Measurements from ENCODE around the gene URB1. TPM values are rescaled to one million over a fixed set of nuclear protein-coding genes. Genes with fewer than 3 reads are reported as not detected.
A peak's percentile ranks its signal among the peaks of the same experiment; 100 is the strongest.

URB1 gene
- total RNA-seq, 2 experiments from 2014 or later, result 17.4 to 19.4 TPM

DNA sequence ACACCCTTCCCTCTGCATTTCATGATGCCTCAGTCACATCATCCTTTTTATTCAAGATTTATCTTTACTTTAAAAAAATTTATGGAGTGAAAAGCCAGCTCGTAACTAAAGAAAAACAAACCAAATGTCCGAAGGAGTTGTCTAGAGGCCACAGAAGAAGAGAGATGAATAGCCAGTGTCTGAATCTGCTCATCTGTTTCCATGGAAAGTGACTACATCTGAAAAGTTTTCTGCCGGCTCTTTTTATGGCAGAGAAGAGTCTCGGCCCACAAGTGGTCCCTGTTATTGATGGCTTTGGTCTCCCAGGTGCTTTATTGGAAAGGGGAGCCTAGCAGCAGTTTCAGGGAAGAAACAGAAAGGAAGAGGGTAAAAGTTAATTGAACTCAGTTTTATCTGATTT lies 25.3 kb upstream of the URB1 start:
- DNase-seq, result no peak
- H3K4me1 Mint-ChIP-seq (ENCODE audit: low read depth), result peaks cover 7% of the 10 kb centered on the region
- ChIA-PET CTCF (no interaction called here), POLR2A (no interaction called here)
- ATAC-seq, result no peak
- H3K27ac Mint-ChIP-seq, result no peak overlapping the region
- H3K36me3 Mint-ChIP-seq (ENCODE audit: low read depth), result peaks cover 2% of the 10 kb centered on the region
- no peak overlapping the region for H3K4me3 Mint-ChIP-seq
- no peaks in the 10 kb centered on the region for H3K9me3 Mint-ChIP-seq (ENCODE audit: insufficient read depth)
- H3K27me3 Mint-ChIP-seq (ENCODE audit: low read depth), result no peaks in the 10 kb centered on the region

DNA sequence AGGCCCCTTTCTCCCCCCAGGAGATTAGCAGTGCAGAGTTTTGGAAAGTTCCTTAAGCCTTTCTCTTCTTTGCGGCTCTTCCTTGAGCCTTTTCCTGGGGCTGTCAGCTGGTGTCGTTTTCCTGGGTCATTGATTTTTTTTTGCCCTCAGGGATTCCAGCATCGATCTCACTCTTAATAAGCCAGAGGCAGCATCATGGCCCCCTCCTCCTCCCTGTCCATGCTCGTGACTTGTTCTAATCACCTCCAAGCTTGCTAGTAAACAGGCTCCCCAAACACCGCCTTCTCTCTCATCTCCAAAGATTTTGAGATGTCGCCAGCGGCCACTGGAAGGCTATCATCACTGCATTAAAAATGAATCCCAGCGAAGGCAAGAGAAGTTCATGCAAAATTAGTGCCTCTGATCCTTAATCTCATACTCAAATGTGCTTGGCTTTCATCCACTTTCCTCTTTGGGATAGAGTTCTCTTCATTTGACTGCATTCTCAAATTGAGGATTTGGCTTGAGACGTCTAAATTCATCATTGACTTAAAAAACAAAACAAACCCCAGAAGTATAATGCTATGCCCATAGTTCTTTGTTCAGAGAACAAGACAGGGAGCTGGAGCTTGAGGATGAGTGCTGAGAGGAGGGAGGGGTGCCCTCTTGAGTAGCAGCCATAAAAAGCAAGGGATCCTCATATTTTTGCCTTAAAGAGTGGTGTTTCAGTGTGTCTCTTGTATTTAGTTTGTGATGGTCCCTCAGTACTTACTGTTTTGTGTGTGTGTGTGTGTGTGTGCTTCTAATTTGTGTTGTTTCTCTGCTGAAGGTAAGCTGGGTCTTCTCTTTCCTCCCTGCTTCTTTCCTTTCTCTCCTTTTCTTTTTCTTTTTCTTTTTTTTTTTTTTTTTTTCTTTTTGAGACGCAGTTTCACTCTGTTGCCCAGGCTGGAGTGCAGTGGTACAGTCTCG lies 22.9 kb upstream of the URB1 start:
- Mint-ChIP-seq H3K36me3 (ENCODE audit: low read depth) (no peaks in the 10 kb centered on the region), H3K27me3 (ENCODE audit: low read depth) (no peaks in the 10 kb centered on the region), H3K27ac (no peak overlapping the region), H3K9me3 (ENCODE audit: insufficient read depth) (no peaks in the 10 kb centered on the region), H3K4me3 (no peak overlapping the region), H3K4me1 (ENCODE audit: low read depth) (peaks cover 21% of the 10 kb centered on the region)
- CTCF ChIA-PET, result interaction anchor here (1.0 kb wide), 1 partner anchor 12 kb away, joined by 3 read pairs; no protein-coding TSS in a partner anchor
- DNase-seq, result no peak
- POLR2A ChIA-PET, result no interaction called here
- no peak for ATAC-seq

DNA sequence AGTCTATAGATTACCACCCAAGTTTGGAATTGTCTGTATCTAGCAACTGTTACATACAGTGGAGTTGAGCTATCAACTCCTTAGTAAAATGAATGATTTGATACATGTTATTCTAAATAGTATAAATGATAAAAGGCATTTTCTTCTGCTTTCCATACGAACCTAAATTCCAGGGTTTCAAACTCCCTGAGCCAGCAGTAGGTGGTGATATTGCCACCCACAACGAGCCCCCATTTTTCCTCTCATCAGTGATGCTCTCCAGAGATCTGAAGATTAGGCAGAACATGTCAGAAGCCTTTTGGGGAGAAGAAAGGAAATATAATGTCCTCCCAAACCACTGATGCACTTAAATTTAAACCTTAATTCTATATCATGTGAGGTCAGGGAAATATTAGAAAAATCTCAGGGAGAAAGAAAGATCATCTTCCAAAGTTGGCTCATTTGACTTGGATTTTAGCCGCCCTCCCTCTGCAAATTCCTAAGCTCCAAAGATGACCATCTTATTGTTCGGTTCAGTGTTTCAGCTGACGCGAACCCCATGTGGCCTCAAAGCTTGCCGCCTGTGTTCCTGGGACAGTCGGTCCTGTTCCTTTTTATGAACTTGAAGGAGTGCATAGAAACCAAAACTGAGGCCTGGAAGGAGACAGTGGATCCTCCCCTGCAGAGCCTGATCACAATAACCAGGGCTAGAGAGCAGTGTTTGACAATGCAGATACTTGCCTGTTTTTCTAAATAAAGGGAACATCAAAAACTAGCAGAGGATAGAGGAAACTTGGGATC lies 22.0 kb upstream of the URB1 start:
- Mint-ChIP-seq H3K36me3 (ENCODE audit: low read depth) (no peaks in the 10 kb centered on the region), H3K4me3 (no peak overlapping the region), H3K4me1 (ENCODE audit: low read depth) (peaks cover 22% of the 10 kb centered on the region), H3K27me3 (ENCODE audit: low read depth) (no peaks in the 10 kb centered on the region), H3K9me3 (ENCODE audit: insufficient read depth) (no peaks in the 10 kb centered on the region), H3K27ac (no peak overlapping the region)
- DNase-seq (no peak), ATAC-seq (no peak)
- ChIA-PET CTCF (interaction anchor here (0.8 to 1.5 kb wide), 4 partner anchors 11 to 186 kb away, joined by 3 to 7 read pairs (median 4); no protein-coding TSS in a partner anchor), POLR2A (interaction anchor here (0.9 kb wide), 1 partner anchor 154 kb away, joined by 3 read pairs; no protein-coding TSS in a partner anchor)

DNA sequence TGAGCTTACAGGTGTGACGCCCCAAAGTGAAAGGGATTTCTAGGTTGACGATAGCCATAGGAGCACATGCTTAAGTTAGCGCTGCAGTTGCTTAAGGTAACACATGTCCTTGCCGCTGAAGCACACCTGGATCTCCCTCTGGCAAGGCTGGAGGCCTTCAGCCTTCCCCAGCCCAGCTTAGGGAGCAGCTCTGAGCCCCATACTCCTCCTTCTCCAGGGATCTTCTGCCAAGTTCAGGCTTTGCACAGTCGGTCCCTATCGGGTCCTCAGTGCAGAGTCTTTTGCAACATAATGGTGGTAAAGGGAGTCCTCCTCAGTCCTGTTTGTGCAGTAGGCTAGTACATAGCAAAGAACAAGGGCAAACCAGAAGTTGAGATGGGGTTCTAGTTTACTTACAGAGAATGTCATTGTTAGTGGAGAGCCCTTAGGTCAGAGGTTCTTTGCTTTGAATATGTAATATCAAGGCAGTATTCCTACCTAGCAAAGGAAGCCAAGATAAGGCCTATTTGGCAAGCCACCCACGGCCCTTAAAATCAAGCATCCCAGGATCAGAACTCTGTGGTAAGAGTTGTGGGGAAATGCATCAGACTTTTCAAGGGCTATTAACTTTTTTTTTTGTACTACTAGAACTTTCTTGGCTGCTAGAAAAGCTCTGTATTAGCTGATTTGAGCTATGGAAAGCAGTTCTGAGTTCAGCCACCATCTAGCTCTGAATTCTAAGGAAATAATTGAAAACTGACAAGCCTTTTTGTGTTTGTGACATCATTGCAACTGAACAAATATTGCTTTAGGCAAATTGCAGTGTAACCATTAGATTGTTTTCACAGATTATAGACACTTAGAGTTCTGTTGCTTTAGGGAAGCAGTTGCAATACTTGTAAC lies 21.1 kb upstream of the URB1 start:
- Mint-ChIP-seq H3K4me1 (ENCODE audit: low read depth) (peaks cover 22% of the 10 kb centered on the region), H3K27ac (no peak overlapping the region), H3K36me3 (ENCODE audit: low read depth) (no peaks in the 10 kb centered on the region), H3K27me3 (ENCODE audit: low read depth) (no peaks in the 10 kb centered on the region), H3K9me3 (ENCODE audit: insufficient read depth) (no peaks in the 10 kb centered on the region), H3K4me3 (peak overlapping the region; percentile 42)
- ATAC-seq (no peak), DNase-seq (no peak)
- POLR2A ChIA-PET, result interaction anchor here (0.9 kb wide), 1 partner anchor 155 kb away, joined by 3 read pairs; no protein-coding TSS in a partner anchor
- CTCF ChIA-PET, result interaction anchor here (0.8 to 1.5 kb wide), 4 partner anchors 79 to 187 kb away, joined by 3 to 7 read pairs (median 4); no protein-coding TSS in a partner anchor

DNA sequence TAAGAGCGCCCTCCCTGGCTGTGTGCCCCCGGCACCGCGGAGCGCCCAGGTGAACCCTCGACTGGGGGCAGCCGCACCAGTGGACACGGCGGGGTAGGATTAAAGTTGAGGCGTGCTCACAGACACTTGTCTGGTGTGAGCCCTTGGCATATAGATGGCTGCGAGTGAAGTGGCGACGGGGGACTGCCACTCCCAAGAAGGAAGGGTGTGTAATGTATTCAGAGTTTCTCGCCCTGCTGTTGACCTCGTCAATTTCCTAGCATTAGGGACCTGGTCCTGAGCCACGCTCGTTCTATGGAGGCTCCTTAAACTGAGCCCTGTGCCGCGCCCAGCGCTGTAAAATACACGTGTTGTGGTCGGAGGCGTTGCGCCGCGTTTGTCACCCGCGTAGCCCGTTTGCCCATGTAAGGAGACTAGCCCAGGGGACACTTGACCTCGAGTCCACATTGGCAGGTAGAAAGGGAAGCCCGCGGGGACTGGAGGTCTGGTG lies 20.2 kb upstream of the URB1 start:
- POLR2A ChIA-PET, result no interaction called here
- Mint-ChIP-seq H3K36me3 (ENCODE audit: low read depth) (no peaks in the 10 kb centered on the region), H3K4me1 (ENCODE audit: low read depth) (peaks cover 25% of the 10 kb centered on the region), H3K27me3 (ENCODE audit: low read depth) (no peaks in the 10 kb centered on the region), H3K9me3 (ENCODE audit: insufficient read depth) (no peaks in the 10 kb centered on the region), H3K27ac (peak overlapping the region; percentile 85), H3K4me3 (peak overlapping the region; percentile 80)
- CTCF ChIA-PET, result interaction anchor here (0.7 to 1.5 kb wide), 3 partner anchors 13 to 156 kb away, joined by 4 read pairs; no protein-coding TSS in a partner anchor
- ATAC-seq (no peak), DNase-seq (no peak)

DNA sequence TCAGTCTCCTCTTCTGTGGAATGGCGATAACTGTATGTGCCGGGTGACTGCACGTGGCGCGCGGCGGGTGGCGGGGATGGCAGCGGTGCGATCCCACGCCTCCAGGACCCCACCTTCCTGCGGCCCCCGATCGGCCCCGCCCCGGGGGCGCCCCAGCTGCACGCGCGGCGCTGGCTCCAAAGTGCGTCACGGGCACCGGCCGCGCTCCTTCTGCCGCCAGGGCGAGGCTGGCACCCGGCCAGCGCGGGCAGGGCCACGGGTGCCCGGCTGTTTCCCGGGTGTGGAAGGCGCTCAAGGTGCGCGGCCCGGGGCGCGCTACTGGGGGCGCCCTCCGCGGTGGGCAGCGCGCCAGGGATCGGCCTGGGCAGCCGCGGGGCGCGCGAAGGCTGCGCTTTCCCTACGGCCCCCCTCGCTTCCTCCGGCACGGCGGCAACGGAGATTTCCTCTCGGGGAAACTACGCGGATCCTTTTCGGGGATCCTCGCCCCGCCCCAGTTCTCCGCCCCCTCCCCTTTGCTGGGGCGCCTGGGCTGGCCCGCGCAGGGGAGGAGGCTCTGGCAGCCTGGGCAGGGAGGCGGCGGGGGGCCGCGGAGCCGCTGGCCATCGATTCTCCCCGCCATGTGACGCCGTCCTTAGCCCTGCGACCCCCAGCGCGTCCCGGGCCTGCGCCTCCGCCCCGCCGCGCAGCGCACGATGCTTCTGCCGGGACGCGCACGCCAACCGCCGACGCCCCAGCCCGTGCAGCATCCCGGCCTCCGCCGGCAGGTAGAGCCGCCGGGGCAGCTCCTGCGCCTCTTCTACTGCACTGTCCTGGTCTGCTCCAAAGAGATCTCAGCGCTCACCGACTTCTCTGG lies 19.6 kb upstream of the URB1 start, which contains the start of gene EVA1C:
Gene EVA1C (plus strand): TSS at position 545 of the 853 bp plus-strand sequence. CDS start 148 bp downstream, at position 693.
- Mint-ChIP-seq H3K9me3 (ENCODE audit: insufficient read depth) (no peaks in the 10 kb centered on the region), H3K27me3 (ENCODE audit: low read depth) (no peaks in the 10 kb centered on the region), H3K4me3 (peak within 1 kb of the TSS; percentile 91), H3K4me1 (ENCODE audit: low read depth) (peaks cover 25% of the 10 kb centered on the region), H3K27ac (peak within 1 kb of the TSS; percentile 94), H3K36me3 (ENCODE audit: low read depth) (no peaks in the 10 kb centered on the region)
- ATAC-seq (peak; percentile 68), DNase-seq (peak; percentile 62)
- ChIA-PET CTCF (interaction anchor here (0.5 to 2.0 kb wide), 5 partner anchors 13 to 189 kb away, joined by 3 to 10 read pairs (median 4); no protein-coding TSS in a partner anchor), POLR2A (interaction anchor here (0.7 to 1.0 kb wide), 2 partner anchors 17 to 157 kb away, joined by 3 to 6 read pairs; no protein-coding TSS in a partner anchor)

DNA sequence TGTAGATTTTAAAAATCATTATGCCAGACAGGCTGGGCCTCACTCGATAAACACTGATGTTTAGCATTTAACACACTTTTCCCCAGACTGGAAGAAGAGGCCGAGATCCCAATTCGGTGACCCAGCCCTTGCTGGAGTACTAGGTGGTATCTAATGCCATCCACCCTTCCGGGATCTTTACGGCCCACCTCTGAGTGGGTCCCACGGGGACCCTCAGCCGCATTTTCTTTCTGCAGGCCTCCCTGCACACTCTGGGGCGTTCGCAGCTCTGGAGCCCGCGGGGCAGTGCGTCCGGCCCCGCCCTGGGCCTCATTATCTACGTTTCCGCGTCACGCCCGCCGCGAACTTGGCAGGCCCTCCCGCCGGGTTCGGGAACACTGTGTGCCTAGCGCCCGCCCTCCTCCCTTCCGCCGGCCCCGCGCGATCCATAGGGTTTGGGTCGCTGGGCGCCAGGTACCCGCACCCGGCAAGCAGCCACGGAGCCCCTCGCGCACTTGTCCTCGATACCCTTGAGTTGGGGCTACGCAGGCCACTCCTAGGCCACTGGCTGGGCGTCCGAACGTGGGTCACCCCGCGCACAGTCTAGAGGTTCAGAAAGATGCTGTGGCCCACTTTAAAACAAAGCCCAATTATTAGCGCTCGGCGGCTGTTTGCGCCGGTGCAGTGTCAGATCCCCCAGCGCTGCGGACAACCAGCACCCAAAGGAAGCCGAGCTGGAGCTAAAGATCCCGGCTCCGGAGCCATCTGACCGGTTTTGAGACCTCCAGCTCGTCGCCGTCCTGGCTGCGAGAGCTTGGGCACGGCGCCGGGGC lies 18.7 kb upstream of the URB1 start:
- ATAC-seq, result peak; percentile 66
- H3K4me1 Mint-ChIP-seq (ENCODE audit: low read depth), result peaks cover 25% of the 10 kb centered on the region
- H3K36me3 Mint-ChIP-seq (ENCODE audit: low read depth), result no peaks in the 10 kb centered on the region
- H3K4me3 Mint-ChIP-seq, result peak overlapping the region; percentile 91
- no peaks in the 10 kb centered on the region for H3K9me3 Mint-ChIP-seq (ENCODE audit: insufficient read depth)
- H3K27me3 Mint-ChIP-seq (ENCODE audit: low read depth), result no peaks in the 10 kb centered on the region
- H3K27ac Mint-ChIP-seq, result peak overlapping the region; percentile 94
- ChIA-PET CTCF (interaction anchor here (0.7 to 2.0 kb wide), 3 partner anchors 158 to 189 kb away, joined by 3 to 10 read pairs (median 4); no protein-coding TSS in a partner anchor), POLR2A (interaction anchor here (0.7 to 1.0 kb wide), 3 partner anchors 16 to 158 kb away, joined by 3 to 6 read pairs (median 3); no protein-coding TSS in a partner anchor)
- peak; percentile 74 for DNase-seq

DNA sequence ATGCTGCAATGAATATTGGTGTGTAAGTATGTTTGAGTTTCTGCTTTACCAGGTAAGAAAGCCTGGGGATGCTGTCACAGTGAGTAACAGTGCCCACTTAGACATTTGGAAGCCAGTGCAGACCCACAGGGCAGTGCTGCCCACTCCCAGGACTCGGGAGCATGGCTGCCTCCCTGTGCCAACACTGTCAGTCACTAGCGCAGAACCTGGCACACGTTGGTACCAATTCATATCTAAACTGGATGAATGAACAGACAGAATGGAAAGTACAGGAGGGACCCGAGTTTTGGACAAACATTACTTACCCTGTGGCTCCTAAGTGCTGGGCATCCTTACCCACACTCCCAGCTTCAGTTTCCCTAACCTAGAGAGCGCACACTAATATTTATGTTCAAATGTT lies 18.1 kb upstream of the URB1 start:
- H3K27me3 Mint-ChIP-seq (ENCODE audit: low read depth), result no peaks in the 10 kb centered on the region
- DNase-seq, result no peak
- no peak for ATAC-seq
- CTCF ChIA-PET, result interaction anchor here (1.1 to 2.3 kb wide), 3 partner anchors 151 to 190 kb away, joined by 4 to 10 read pairs (median 6); no protein-coding TSS in a partner anchor
- peaks cover 25% of the 10 kb centered on the region for H3K4me1 Mint-ChIP-seq (ENCODE audit: low read depth)
- POLR2A ChIA-PET, result interaction anchor here (1.0 kb wide), 1 partner anchor 18 kb away, joined by 3 read pairs; no protein-coding TSS in a partner anchor
- H3K36me3 Mint-ChIP-seq (ENCODE audit: low read depth), result no peaks in the 10 kb centered on the region
- H3K27ac Mint-ChIP-seq, result peak overlapping the region; percentile 94
- no peaks in the 10 kb centered on the region for H3K9me3 Mint-ChIP-seq (ENCODE audit: insufficient read depth)
- H3K4me3 Mint-ChIP-seq, result peak overlapping the region; percentile 91

DNA sequence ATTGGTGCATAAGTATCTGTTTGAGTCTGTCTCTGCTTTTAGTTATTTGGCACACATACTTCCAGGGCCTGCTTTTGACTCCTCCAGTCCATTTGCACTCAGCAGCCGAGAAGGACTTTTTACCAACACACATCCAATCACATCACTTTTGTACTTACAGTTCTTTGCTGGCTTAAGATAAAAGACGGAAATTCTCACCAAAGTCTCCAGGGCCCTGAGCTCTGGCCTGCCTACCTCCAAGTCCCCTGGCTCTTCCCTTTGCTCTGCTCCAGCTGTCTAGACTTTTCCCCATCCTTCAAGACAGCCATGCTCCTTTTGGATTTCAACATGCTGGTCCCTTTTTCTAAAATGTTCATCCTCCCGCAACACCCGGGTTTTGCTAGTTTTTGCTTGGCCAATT lies 17.5 kb upstream of the URB1 start:
- Mint-ChIP-seq H3K27me3 (ENCODE audit: low read depth) (no peaks in the 10 kb centered on the region), H3K27ac (no peak overlapping the region), H3K9me3 (ENCODE audit: insufficient read depth) (no peaks in the 10 kb centered on the region), H3K4me1 (ENCODE audit: low read depth) (peaks cover 25% of the 10 kb centered on the region), H3K36me3 (ENCODE audit: low read depth) (no peaks in the 10 kb centered on the region), H3K4me3 (no peak overlapping the region)
- POLR2A ChIA-PET, result no interaction called here
- CTCF ChIA-PET, result interaction anchor here (1.1 to 2.3 kb wide), 3 partner anchors 152 to 190 kb away, joined by 4 to 10 read pairs (median 6); no protein-coding TSS in a partner anchor
- DNase-seq (no peak), ATAC-seq (no peak)

All from activated CD8-positive, alpha-beta T cell treated with anti-CD3 and anti-CD28 coated beads, Interleukin-2, amount 10 ng/mL, durations not matched to agents 7 days and 5 days (primary cell).